GM06990 (cell line): ENCODE data around the gene OLFM1.

Experiments
- DNase-seq: peaks from one replicate; pipeline ENCODE4 v3.0.0-alpha.2; 2011; ENCODE audit not compliant: insufficient read length; ENCODE audit errors: extremely low read depth
- H3K27me3 ChIP-seq: replicated peaks from 2 replicates; pipeline ENCODE4 v1.6.0; 2011; ENCODE audit warnings: low read length; ENCODE audit not compliant: control insufficient read depth, insufficient read depth
- H3K36me3 ChIP-seq: 2 replicates; pipeline ENCODE4 v1.5.1; 2011; ENCODE audit warnings: low read length; ENCODE audit not compliant: control insufficient read depth, insufficient read depth
- H3K4me3 ChIP-seq: replicated peaks from 2 replicates; pipeline ENCODE4 v1.5.1; 2011; ENCODE audit warnings: low read depth, mild to moderate bottlenecking, control low read depth, low read length
- TF ChIP-seq, protein P1 (sequence below): IDR thresholded peaks from 2 replicates; pipeline ENCODE4 v1.5.1; 2011; ENCODE audit warnings: low read length, control low read depth, mild to moderate bottlenecking, inconsistent platforms; ENCODE audit not compliant: insufficient read depth, poor library complexity, severe bottlenecking

The OLFM1 gene

DNA sequence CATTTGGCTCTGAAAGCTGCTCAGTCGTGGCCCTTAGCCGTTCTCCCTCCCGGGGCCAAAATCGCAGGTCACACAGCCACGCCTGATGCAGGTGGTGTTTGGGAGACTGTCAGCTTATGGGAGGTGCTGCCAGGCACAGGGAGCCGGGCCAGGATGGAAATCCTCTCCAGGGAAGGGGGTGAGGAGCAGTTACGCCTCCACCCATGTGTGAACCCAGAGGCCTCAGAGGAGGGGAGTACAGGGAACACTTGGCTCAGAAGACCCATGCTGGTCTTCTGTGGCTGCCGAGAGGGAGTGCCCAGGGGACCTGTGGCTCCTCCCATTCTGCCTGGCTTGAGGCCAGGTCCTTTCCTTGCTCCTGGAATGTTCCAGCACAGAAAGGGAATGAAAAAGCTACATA, 3.6 kb upstream of the OLFM1 start:
- H3K36me3 ChIP-seq, result no peaks in the 10 kb centered on the region
- H3K27me3 ChIP-seq, result peaks cover 2% of the 10 kb centered on the region
- no peak overlapping the region for H3K4me3 ChIP-seq
- no peak for DNase-seq
- TF ChIP-seq, protein P1, sequence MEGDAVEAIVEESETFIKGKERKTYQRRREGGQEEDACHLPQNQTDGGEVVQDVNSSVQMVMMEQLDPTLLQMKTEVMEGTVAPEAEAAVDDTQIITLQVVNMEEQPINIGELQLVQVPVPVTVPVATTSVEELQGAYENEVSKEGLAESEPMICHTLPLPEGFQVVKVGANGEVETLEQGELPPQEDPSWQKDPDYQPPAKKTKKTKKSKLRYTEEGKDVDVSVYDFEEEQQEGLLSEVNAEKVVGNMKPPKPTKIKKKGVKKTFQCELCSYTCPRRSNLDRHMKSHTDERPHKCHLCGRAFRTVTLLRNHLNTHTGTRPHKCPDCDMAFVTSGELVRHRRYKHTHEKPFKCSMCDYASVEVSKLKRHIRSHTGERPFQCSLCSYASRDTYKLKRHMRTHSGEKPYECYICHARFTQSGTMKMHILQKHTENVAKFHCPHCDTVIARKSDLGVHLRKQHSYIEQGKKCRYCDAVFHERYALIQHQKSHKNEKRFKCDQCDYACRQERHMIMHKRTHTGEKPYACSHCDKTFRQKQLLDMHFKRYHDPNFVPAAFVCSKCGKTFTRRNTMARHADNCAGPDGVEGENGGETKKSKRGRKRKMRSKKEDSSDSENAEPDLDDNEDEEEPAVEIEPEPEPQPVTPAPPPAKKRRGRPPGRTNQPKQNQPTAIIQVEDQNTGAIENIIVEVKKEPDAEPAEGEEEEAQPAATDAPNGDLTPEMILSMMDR, result no peak

DNA sequence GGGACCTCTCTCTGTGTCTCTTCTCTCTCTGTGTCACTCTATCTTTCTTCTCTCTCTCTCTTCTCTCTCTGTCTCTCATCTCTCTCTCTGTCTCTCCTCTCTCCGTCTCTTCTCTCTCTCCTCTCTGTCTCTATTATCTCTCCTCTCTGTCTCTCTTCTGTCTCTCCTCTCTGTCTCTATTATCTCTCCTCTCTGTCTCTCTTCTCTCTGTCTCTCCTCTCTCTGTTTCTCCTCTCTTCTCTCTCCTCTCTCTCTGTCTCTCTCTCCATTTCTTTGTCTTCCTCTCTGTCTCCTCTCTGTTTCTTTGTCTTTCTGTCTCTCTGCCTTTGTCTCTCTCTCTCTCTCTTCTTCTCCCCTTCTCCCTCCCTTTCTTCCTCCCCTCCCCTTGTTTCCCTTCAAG, 3.2 kb upstream of the OLFM1 start:
- H3K27me3 ChIP-seq, result peaks cover 2% of the 10 kb centered on the region
- TF ChIP-seq, protein P1, result no peak
- H3K4me3 ChIP-seq, result no peak overlapping the region
- no peak for DNase-seq
- no peaks in the 10 kb centered on the region for H3K36me3 ChIP-seq

DNA sequence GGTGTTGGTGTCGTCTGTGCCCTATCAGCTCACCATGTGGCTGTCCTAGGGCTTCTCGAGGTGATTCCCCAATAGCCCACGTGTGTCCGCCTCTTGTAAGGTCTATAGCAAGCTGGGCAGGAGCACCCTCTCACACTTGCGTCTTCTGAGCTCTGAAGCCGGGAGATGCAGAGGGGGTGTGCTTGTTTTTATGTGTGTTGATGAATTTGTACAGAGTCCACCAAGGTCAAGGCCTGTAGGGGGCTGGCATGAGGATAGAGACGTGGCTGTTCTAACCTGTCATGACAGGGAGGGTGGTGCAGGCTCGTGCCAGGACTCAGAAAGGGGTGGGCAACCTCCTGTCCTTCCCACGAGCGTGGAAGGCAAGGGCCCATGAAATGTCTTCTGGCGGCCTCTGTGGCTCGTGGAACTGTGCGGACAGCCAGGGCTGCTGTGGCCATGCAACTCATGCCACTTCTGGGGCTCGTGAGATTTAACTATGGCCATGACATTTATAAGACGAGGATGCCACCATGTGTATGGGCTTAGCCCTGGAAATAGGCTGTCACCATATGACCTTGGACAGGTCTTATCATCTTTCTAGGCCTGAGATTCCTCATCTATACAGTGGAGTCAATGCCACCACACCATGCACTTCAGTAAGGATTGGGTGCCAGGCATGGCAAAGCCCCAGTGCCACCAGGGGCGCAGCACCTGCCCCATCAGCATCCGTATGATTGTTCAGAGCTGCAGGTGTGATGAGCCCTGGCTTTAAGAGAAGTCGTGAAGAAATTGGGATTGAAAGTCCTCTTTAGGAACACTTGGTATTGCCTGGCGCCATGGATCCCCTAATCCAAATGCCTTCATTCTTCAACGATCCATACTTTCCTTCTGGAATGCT, 2.3 kb upstream of the OLFM1 start:
- TF ChIP-seq, protein P1, result no peak
- DNase-seq, result no peak
- H3K27me3 ChIP-seq, result peaks cover 2% of the 10 kb centered on the region
- H3K4me3 ChIP-seq, result no peak overlapping the region
- no peaks in the 10 kb centered on the region for H3K36me3 ChIP-seq

DNA sequence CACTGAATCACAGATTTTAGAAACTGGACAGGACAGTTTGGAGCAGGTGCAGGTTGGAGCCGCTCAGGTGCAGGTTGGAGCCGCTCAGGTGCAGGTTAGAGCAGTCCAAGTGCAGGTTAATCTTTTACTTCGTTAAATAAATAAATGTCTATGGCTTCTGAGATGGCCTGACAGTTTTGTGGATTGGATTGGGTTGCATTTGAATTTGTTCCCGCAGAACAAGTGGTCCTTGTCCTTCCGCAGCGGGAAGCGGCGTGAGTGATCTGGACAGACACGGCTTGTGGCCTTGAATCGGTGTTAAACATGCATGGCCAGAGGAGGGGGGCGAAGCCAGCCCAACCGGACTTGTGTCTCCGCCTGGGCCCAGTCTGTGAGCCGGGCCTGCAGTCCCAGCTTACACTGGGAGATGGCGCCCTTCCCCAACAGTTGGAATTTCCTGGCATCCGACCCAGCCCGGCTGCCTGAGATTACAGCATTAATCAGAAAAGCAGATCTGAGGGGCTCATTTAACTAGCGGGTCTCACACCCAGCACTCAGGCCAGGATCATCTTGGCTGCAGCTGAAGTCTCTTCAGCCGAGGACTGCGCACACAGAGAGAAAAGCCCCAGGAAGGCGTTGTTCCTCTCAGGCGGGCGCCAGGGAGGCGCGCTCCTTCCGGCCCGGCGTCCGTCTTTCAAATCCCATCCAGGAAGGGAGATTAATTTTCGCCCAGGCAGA, 1.5 kb upstream of the OLFM1 start:
- Histone ChIP-seq H3K27me3 (peaks cover 2% of the 10 kb centered on the region), H3K36me3 (no peaks in the 10 kb centered on the region), H3K4me3 (no peak overlapping the region)
- TF ChIP-seq, protein P1, result peak; percentile 76
- DNase-seq, result peak; percentile 38

DNA sequence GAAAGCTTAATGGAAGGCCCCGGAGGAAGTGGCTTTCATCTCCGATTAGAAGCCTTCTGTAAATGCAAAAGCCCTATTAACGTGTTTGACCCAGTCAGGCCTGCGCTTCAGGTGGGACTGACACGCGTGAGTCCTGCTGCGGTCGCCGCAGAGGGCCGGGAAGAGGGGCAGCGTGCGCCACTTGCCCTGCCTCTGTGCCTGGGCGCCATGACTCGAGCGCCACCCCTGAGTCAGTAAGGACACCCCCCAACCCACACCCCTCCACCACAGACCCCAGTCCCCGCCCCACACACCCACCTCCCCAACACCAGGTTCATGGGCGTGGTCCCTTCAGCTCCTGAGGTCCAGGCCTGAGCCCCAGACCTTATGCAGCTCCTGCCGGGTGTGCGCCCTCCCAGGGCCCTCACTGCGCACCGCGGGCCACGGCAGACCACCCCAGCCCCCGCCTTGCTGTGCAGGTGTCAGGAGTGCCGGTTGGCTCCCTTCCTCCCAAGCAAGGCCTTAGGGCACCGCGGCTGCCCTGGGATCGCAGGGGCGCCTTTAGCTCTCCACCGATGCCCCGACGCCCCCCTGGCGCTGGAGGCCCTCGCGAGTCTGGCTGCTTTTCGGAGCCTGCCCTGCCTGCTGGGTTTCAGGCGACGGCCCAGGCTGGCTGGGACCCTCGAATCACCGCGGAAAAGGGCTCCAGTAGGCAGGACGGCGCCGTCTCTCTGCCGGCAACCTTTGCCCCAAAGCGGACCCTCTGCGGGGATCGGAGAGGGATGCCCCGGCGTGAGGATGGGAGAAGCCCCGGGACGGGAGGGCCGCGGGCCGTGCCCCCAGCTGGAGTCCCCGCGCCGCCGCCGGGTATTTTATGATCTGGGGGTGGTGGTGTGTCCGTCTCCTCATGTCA, 625 bp upstream of the OLFM1 start:
- TF ChIP-seq, protein P1, result no peak
- H3K27me3 ChIP-seq, result peaks cover 2% of the 10 kb centered on the region
- no peak for DNase-seq
- no peak overlapping the region for H3K4me3 ChIP-seq
- H3K36me3 ChIP-seq, result no peaks in the 10 kb centered on the region
